ENCODE measurements around the gene MYO1H.
"Not testable (repeated sequence)": the region's sequence is repeated elsewhere in the genome, so short reads cannot be mapped to it uniquely, and the experiment has no call there.

Gene MYO1H

GRCh38 chr12:109449845-109450532 is 102.3 kb downstream of the MYO1H start:
- no peak for FAIRE-seq

DNA sequence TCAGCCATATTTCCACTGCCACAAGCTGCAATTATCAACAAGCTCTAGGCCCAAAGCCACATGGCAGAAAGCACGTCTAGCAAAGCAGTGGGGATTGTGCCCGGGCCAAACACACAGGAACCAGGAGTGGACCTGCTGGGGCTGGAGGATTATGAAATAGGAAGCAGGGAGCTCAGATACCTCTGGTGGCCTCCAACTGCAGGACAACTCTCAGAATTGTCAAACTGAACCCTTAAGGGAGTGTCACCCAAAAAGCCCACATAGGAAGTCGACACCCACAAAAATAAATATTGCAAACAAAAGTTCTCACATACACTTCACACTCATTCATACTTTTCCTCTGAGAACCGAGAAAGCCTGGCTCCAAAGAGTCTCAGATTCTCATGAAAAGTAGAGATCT is 103.3 kb downstream of the MYO1H start:
- no peak for FAIRE-seq

GRCh38 chr12:109451400-109451799 is 103.7 kb downstream of the MYO1H start:
- no peak for FAIRE-seq

DNA sequence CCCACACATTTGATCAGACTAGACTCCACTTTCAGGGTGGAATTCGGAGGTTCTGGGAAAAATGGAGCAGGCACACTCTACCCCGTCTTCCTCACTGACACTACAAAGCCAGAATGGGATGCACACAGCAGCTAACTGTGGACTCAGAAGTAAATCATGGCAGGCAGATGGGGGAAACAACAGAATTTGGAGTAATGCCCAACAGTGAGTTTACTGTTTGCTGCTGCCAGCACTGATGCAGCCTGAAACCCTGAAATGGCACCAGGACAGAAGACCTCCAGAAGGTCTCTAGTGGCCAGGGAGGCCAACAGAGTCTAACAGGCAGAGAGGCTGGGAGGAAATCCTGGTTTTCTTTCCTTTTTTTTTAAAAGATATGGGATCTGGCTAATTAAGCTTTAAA is 104.8 kb downstream of the MYO1H start:
- no peak for FAIRE-seq

DNA sequence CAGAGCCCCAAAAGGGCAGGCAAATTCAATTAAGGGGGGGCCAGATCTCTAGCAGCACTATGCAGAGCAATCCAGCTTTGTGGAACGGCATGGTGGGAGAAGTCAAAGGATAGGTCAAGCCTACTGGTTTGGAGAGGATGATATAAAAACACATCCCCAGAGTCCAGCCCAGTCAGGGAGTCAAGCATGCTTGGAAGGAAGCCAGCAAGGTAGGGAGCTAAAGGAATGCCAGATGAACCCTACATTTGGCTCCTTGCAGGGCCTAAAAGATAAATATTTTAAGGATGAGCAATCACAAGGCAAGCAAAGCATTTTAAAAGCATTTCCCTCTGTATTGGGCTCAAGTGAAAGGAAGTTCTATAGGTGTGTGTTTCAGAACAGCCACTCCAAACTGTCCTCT is 108.0 kb downstream of the MYO1H start:
- no peak for FAIRE-seq

DNA sequence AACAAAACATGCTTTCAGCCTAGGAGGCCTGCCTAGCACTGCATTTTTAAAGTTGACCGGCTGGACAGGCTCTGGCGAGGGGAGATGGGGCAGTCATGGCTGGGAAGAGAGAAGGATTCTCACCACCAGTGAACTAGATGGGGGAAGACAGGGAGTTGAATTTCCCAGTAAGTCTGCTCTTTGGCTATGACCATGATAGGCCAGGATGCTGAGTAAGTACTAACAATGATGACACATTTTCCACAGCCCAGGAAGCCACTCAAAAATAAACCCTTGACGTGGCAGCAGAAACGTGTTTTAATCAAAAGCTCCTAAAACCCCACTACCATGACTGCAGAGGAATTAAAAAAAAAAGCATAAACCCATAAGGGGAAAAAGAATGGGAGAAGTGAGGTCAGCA is 110.4 kb downstream of the MYO1H start:
- FAIRE-seq: no peak

DNA sequence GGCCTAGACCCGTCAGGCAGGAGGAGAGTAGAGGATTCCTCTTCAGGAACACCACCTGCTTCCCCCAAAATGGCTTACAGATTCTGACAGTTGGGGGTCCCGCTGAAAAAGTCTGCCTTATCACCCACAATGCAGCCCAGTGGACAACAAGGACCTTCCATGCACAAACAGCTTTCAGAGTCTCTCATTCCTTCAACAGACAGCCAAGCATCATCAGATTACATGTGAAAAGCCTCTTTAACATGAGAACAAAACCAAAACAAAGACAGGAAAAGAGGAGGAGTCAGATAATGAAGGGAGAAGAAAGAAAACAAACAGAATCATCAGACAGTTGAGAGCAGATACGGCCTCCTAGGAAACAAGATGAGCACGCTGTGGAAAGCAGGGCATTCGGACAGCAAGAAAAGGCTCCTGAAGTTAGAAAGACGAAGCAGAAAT is 111.1 kb downstream of the MYO1H start:
- FAIRE-seq: no peak

GRCh38 chr12:109459247-109459646 is 111.5 kb downstream of the MYO1H start:
- FAIRE-seq: no peak

DNA sequence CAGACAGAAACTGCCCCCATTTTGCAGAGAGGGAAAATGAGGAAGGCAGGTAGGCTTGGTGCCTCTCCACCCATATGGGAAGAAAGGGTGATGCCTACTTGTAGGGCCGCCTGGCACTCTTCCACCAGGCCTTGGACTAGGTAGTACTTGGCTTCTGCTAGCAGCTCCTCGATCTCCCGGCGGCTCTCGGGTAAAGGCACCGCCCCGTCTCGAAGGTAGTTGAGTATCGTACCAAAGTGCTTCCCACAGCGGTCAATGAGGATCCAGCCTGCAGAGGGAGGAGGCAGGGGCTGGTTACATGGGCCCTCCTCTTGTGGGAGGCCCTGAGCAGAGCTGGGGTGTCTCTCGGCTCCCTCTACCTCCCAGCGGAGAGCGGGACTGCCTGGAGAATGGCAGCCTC is 112.8 kb downstream of the MYO1H start:
- no peak for FAIRE-seq

GRCh38 chr12:109461049-109461845 is 113.5 kb downstream of the MYO1H start:
- no peak for FAIRE-seq

DNA sequence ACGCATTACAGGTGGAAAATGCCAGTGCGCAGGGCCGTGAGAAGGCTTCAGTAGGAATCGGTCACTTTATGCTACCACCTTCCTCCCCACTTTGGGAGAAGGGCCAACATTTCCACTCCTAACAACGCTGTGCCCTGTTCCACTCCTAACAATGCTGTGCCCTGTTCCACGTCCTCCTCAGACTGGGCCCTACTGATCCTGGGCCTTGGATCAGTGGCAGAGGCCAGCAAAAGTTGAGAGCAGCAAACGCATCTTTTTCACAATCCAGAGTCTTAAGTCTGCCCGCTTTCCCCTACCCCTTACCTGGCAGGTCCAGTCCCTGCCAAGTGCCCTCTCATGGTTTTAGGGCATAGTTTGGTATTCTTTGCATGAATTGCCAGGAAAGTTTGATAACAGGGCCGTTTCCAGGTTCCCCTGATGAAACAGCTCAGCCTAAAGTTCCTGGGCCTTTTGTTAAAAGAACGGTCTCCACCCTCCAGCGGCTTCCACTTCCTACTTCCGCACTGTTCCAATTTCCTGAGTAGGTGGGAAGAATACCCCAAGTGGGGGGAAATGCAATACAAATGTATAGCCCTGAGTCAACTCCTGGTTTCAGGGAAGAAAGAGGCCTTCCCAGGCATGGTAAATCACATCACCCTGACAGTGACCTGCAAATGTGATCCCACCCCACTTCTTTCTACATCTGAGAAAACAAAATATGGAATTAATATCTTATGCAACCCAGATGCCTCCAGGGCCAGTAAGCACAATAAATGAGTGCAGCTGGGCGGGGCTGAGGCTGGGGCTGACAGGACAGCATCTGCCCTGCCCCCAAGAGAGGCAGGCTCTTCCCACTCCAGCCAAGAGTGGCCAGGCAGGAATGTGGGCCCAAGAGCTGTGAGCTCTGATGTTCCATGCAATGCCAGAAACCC is 114.4 kb downstream of the MYO1H start:
- no peak for FAIRE-seq

DNA sequence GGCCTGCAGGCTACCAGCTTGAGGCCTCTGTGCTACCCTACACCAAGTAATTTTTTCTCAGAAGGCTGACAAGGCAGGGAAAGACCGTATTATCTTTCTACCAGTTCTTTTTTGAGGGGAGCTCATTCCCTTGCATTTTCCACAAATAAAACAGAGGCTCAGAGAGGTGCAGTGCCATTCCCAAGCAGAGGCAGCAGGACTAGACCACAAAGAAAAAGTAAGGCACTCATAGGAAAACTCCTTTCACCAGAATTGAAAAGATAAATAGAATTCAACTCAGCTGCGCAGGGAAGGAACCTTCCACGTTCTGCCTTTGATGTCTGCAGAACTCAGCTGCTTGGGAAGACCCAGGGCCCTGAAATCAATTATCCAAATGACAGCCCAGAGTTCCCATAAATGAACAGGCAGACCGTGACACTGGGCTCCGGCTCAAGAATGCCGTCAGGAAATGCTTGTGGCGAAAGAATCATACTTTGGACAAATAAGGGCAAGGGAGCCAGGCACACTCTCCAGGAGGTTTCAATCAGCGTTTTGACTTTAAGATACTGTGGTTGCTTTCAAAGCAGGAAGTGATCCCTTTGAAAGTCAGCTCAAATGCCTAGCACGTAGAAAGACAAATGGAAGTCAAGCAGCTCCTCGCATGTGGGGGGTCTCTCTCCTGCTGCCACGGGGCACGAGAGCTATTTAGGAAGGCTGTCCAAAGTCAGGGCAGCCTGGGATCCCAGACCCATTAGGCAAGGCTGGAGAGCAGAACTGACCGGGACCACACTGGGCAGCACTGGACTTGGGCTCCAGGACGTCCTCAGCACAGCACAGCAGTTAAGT is 115.4 kb downstream of the MYO1H start:
- FAIRE-seq: no peak

DNA sequence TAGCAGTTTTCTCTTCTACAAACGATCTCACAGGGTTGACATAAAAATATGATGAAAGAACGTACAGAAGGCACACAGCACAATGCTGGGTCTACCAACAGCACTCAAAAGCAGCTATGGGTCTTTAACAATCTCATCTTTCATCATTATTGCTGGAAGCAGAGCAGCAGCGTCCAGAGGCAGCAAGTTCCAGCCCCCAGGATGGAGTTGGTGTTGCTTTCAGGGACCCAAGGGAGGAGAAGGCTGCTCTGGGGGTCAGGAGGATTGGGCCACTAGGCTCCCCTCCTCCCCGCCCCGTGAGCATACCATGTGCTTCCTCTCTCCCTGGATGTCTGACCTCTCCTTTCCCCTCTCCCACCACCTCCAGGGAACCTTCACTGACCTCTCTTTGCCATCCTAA is 116.1 kb downstream of the MYO1H start:
- FAIRE-seq: no peak

DNA sequence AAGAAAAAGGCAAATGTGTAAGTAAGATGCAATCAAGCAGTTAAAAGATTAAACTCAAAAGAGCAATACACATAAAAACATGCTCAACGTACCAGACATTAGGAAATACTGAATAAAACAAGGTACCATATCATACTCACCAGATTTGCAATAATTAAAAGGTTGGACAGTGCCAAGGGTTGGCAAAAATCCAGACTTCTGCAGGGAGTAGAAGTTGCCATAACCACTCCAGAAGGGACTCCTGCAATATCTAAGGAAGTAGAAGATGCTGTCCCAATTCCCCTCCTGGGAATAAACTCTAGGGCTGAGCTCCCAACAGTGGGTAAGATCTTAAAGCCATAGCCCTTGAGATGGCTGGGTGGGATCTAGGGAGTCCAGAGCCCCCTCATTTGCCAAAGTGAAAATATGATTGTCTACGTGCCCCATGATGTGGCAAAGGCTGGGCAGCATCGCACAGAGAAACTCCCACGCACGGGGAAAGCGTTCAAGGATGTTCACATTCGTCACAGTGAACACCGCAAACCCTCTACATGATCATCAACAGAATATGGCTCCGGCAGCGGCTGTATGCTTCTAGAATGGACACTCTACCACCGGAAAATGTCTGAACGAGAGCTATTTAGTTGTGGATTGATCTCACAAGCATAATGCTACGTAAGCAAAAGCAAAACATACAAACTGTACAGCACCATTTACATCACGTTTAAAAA is 117.1 kb downstream of the MYO1H start:
- no peak for FAIRE-seq

GRCh38 chr12:109466305-109466704 is 118.6 kb downstream of the MYO1H start:
- no peak for FAIRE-seq

- FAIRE-seq: no peak
Observed at GRCh38 chr12:109466821-109467220, 119.1 kb downstream of the MYO1H start.

- FAIRE-seq: no peak
Observed at GRCh38 chr12:109467978-109468676, 120.4 kb downstream of the MYO1H start.

- no peak for FAIRE-seq
Observed at GRCh38 chr12:109469517-109469916, 121.8 kb downstream of the MYO1H start.

DNA sequence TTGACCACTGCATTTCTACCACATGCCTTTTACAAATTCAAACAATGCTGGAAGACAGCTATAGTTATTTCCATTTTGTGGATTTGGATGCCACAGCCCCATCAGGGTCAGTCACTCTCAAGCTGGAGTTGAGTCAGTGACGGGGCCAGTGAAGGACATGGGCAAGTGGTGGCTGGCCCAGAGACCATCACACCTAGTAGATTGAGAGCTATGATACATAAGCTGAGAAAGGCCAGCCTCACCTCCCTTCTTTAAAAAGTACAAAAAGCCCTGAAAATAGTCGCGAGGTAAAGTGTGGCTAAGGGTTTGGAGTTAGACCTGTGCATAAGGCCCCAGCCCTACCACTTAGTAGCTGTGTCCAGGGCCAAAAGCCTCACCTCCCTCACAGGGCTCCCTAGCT is 125.3 kb downstream of the MYO1H start:
- no peak for FAIRE-seq

- not testable (repeated sequence) for FAIRE-seq
Observed at GRCh38 chr12:109473526-109474270, 126.0 kb downstream of the MYO1H start.

Measured in A204.1 (cell line).